ENCODE measurements around the gene OR6B3.

GRCh38 chr2:240018071-240018750, 35.1 kb downstream of the OR6B3 start:
- TF ChIP-seq POLR2AphosphoS5 (IDR thresholded peaks at IDR 0.05; ENCODE audit: borderline replicate concordance, low read depth, low read length) (no peak), EZH2 (IDR thresholded peaks at IDR 0.05) (no peak)

Measured in SK-N-MC (cell line).